Right cardiac atrium (tissue), 5 donors: ENCODE data around the gene SPATA25. TPM values are rescaled to one million over a fixed set of nuclear protein-coding genes. Genes with fewer than 3 reads are reported as not detected.
A peak's percentile ranks its signal among the peaks of the same experiment; 100 is the strongest.

Source experiments
- ATAC-seq, 2 donors: fragments of 200-7000 bp; cut with Tn5 transposase; one replicate each; pipeline versions ENCODE4 v1.8.0 to v1.9.1; 2020; ENCODE audit warnings: moderate library complexity in 2 of 2, mild to moderate bottlenecking in 1 of 2
- DNase-seq, 3 donors: peaks; one replicate each; pipeline ENCODE4 v3.0.0-alpha.2; 2020
- H3K27ac ChIP-seq: one replicate; pipeline ENCODE4 v1.5.1; 2013; ENCODE audit warnings: mild to moderate bottlenecking, low read length, control low read depth, moderate library complexity
- H3K27me3 ChIP-seq: one replicate; pipeline ENCODE4 v1.6.1; 2013; ENCODE audit not compliant: control insufficient read depth, insufficient read depth
- H3K4me1 ChIP-seq: one replicate; pipeline ENCODE4 v1.6.1; 2013; ENCODE audit warnings: low read length; ENCODE audit not compliant: control insufficient read depth, insufficient read depth
- H3K4me3 ChIP-seq: one replicate; pipeline ENCODE4 v1.5.1; 2013; ENCODE audit warnings: low read length, control low read depth
- H3K9me3 ChIP-seq: one replicate; pipeline ENCODE4 v1.6.1; 2013; ENCODE audit warnings: low read length; ENCODE audit not compliant: control insufficient read depth
- WGBS: extraction: QIAGEN DNeasy Blood & Tissue Kit; methylation state at CpG from one replicate; pipeline ENCODE4 v1.1.7; 2013; 5-methylcytosine and 5-hydroxymethylcytosine counted together
- intact Hi-C, 4 donors: fragments of 100-400 bp; cut with DNase I; formaldehyde crosslinking; loops; one replicate each; pipeline versions ENCODE4 v1.11.0 to v1.14.0; 2022 to 2023
- polyA plus RNA-seq: library from polyadenylated mRNA; stranded (reverse); fragments of 200-250 nt; gene quantifications from one replicate; pipeline ENCODE4 v1.2.3, GENCODE V29; 2013
- total RNA-seq, 4 donors: library from RNA; stranded (reverse); fragmentation: NEBNext Ultra II Directional; extraction: Animal tissue kit (Norgen Biotek cat#: 25700); gene quantifications; one replicate each; pipeline ENCODE4 v1.2.1, GENCODE V29; 2021
- donor health status: healthy with polysubstance abuse.
- donor health status: DM: no; HTN: yes; CAD: no.
- donor health status: DM: no; HTN: no; CAD: no.
- donor health status: DM: no; HTN: yes; CAD: no; lungs with severe emphysema.
- donor health status: DM: yes; HTN: yes; CAD: no.

The SPATA25 gene
- total and polyA plus RNA-seq, 5 donors = 1.7 to 2.6 (median 1.9) TPM

DNA sequence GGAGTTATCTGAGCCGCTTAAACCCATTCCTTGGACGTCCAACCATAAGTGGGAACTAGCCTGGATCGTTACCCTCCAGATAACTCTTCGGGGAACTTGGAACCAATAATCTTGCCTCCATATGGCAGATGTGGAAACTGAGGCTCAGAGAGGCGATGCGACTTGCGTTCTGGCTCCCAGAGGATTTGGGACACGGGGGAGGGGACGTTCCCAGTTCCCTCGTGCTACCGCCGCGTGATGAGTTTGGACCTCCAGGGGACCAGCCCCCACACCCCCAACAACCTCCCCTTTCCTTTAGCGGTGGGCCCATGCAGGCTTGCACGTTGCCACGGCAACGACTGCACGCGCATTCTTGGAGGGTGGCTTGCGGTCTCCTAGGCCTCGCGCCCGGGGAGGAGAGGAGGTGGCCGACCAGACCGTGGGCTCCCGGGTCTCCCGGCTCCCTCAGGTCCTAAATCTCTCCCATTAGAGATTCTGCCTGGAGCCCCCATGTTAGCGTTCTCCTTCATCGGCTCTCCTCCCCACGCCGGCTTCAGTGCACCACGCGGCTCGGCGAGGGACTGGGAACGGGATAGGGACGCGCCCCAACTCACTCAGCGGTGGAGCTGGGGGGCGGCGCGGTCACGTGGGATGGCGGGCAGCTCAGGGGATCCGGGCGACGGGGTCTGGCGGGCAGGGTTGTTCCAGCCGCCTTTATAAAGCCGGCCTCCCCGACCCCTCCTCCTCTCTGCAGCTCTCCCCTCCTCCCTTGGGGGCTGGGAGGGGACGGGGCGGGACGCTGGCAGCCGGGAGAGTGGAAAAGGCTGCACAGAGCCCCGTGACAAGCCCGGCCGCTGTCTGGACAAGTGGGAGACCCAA, 24.3 kb upstream of the SPATA25 start, which contains the start of gene PLTP:
PLTP (minus strand) TSS at position 670 of the 858 bp plus-strand sequence. CDS start 703 bp downstream, outside the sequence.
- Histone ChIP-seq H3K27ac (peak within 1 kb of the TSS; percentile 39), H3K4me3 (peak within 1 kb of the TSS; percentile 15), H3K27me3 (no peaks in the 10 kb centered on the region), H3K9me3 (no peaks in the 10 kb centered on the region), H3K4me1 (peaks cover 4% of the 10 kb centered on the region)
- intact Hi-C loops = no loop called here
- WGBS = under 1% methylated on average over 58 of the region's 58 CpGs
- ATAC-seq (peak; percentile 74 to 77), DNase-seq (peak; percentile 86 to 94 (median 93))

DNA sequence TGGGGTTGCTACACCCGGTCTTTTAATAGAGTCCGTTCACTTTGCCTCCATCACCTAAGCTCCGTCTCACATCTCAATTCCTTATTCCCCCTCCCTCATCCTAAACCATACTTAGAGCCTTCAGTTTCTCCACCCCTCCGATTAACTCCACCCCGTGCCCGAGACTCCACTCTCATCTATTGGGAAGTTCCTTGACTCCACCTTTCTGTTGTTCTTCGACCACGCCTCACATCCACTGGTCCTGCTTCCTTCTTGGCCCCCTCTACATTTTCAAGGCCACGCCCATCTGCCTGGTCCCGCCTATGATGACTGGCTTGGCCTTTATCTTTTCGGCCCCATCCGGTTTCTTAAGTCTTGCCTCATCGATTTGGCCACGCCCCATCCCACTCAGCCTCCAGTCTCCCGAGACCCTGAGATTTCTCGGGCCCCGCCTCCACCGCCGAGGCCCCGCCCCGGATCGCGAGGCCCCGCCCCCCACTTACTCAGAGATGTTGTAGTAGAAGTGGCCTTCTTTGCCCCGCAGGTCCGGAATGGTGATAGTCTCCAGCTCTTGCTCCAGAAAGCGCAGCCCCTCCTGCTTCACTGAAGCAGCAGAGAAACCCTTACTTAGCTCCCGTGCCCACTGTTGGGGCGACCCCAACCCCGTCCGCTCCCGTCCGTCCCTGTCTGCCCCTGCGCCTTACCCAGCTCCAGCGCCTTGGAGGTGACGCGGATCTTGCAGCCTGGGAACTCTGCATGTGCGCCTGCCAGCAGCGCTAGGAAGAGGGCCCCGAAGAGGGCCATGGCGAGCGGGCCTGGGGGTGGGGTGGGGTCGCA, 23.5 kb upstream of the SPATA25 start:
- peak overlapping the region; percentile 39 for H3K27ac ChIP-seq
- H3K9me3 ChIP-seq = no peaks in the 10 kb centered on the region
- peak overlapping the region; percentile 15 for H3K4me3 ChIP-seq
- H3K27me3 ChIP-seq = no peaks in the 10 kb centered on the region
- DNase-seq = peak; percentile 98 to 99 (median 98)
- 3% methylated on average over 43 of the region's 43 CpGs for WGBS
- intact Hi-C loops = no loop called here
- peak; percentile 91 to 92 for ATAC-seq
- H3K4me1 ChIP-seq = peaks cover 4% of the 10 kb centered on the region

DNA sequence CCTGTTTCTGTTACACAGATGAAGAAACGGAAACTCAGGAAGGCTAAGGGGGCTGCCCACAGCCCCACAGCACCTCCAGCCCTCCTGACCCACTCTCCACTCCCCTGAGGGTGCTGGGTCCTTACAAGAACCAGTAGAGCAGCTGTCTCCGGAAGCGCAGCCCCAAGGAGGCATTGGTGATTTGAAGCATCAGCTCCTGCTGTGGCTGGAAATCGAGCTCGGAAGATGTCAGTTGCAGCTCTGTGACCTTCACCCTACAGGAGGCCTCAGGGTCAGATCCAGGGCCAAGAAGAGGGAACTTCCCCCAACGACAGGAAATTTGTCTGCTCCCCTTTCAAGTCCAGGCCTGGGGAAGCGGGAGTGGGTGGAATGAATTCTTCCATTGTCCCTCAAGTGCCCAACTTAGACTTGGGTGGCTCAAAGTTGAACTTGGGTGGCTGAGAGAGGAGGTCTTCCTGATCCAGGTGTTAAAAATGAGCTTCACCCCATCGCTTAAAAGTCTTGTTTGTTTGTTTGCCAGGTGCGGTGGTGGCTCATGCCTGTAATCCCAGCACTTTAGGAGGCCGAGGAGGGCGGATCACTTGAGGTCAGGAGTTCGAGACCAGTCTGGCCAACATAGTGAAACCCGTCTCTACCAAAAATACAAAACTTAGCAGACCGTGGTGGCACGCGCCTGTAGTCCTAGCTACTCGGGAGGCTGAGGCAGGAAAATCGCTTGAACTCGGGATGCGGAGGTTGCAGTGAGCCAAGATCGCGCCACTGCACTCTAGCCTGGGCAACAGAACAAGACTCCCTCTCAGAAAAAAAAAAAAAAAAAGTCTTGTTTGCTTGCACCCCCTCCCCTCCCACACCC, 22.6 kb upstream of the SPATA25 start:
- intact Hi-C loops = no loop called here
- Histone ChIP-seq H3K27ac (no peak overlapping the region), H3K9me3 (no peaks in the 10 kb centered on the region), H3K27me3 (no peaks in the 10 kb centered on the region), H3K4me3 (no peak overlapping the region), H3K4me1 (peaks cover 4% of the 10 kb centered on the region)
- ATAC-seq (no peak), DNase-seq (peak in 2 of 3 donors; percentile 24 to 62)
- 75% methylated on average over 22 of the region's 22 CpGs for WGBS

DNA sequence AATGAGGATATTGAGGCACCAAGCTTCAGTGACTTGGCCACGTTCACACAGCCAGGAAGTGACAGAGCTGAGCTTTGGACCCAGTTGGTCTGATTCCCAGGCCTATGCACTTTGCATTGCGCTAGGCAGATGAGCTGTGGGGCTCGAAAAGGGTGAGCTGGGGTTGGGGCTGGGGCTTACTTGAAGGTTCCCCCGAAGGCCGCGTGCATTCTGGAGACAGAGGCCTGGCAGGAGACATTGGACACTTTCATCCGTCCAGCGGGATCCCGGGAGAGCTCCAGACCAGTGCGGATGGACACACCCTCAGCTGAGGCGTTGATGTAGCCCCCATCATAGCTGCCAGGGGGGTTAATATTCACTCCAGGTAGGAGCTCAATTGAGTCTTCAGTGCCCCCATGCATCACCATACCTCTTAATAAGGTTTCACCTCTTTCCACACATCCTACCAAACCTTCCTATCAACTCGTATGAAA, 21.9 kb upstream of the SPATA25 start:
- no peak overlapping the region for H3K4me3 ChIP-seq
- WGBS = 87% methylated on average over 12 of the region's 12 CpGs

DNA sequence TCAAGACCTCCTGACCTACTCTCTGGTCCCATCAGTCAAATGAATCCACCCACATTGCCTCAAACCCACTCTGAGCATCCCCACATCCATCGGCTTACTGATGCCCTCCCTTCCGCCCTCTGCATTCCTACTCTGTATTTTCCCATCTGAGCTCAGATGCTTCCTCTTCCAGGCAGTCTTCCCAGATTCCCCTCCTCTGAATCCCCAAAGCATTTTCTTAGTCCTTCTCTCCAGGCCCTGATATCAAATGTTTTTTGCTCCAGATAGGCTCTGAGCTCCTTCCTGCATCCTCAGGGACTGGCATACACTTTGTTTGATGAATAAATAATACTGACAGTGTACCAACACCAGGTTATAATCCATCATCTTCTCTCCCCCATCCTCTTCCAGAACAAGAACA, 20.7 kb upstream of the SPATA25 start:
- no peak overlapping the region for H3K27ac ChIP-seq
- H3K27me3 ChIP-seq = no peaks in the 10 kb centered on the region
- no peak for ATAC-seq
- intact Hi-C loops = no loop called here
- H3K9me3 ChIP-seq = no peaks in the 10 kb centered on the region
- peaks cover 4% of the 10 kb centered on the region for H3K4me1 ChIP-seq
- DNase-seq = no peak
- 91% methylated on average over 2 of the region's 2 CpGs for WGBS
- H3K4me3 ChIP-seq = no peak overlapping the region

More for the DNA sequence above, 21.9 kb upstream of the SPATA25 start:
- intact Hi-C loops = no loop called here
- Histone ChIP-seq H3K27ac (no peak overlapping the region), H3K9me3 (no peaks in the 10 kb centered on the region), H3K27me3 (no peaks in the 10 kb centered on the region), H3K4me1 (peaks cover 4% of the 10 kb centered on the region)
- DNase-seq = peak in 1 of 3 donors; percentile 49
- ATAC-seq = no peak

DNA sequence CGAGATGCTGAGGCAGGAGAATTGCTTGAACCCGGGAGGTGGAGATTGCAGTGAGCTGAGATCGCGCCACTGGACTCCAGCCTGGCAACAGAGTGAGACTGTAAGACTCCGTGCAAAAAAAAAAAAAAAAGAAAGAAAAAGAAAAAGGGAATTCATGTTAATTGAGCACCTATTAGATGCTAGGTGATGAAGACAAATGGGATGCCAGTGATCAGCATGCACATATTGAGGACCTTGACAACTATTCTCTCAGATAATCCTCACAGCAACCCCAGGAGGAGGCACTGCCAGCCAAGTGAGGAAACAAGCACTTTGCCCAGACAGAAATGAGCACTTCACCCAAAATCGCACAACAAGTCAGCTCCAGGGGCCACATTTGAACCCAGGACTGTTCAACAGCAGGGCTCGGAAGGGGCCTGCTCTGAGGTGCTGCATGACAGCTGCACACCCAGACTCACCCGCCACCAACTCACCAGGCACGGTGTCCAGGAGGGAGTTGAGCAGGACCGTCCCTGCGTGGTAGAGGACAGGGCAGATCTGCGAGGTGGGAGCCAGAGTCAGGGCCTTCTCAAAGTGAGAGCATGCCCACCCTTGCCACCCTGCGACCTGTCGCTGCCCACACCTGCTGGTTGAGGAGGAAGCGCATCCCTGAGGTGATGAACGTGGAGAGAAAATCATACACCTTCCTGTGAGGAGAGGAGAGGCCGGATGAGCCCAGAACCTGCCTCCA, 20.0 kb upstream of the SPATA25 start:
- H3K4me3 ChIP-seq = no peak overlapping the region
- no peaks in the 10 kb centered on the region for H3K27me3 ChIP-seq
- no peak overlapping the region for H3K27ac ChIP-seq
- 94% methylated on average over 17 of the region's 17 CpGs for WGBS
- ATAC-seq (no peak), DNase-seq (no peak)
- no peaks in the 10 kb centered on the region for H3K9me3 ChIP-seq
- peaks cover 2% of the 10 kb centered on the region for H3K4me1 ChIP-seq
- intact Hi-C loops = no loop called here

DNA sequence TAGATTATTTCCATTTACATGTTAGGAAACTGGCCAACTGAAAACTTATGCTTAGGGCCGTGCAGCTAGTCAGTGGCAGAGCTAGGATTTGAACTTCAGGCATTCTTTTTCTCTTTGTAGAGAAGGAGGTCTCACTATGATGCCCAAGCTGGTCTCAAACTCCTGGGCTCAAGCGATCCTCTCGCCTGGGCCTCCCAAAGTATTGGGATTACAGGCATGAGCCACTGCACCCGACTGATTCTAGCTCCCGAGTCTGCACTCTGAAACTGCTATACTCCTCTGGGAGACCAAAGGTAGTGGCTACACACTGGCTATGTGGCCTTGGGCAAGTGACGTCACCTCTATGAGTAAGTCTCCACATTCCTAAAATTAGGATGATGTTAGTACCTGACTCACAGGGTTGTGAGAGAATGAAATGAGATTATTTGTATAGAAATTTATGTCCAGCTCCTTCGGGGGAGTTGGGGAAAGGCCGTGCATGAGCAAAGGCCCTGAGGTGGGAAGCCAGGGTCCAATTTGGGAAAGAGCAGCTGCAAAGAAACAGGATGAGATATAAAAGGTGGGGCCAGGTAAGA, 18.2 kb upstream of the SPATA25 start:
- 87% methylated on average over 8 of the region's 8 CpGs for WGBS
- ATAC-seq = no peak
- DNase-seq = peak in 1 of 3 donors; percentile 4
- intact Hi-C loops = no loop called here
- H3K4me3 ChIP-seq = no peak overlapping the region
- H3K9me3 ChIP-seq = no peaks in the 10 kb centered on the region
- no peaks in the 10 kb centered on the region for H3K4me1 ChIP-seq
- no peak overlapping the region for H3K27ac ChIP-seq
- H3K27me3 ChIP-seq = no peaks in the 10 kb centered on the region

DNA sequence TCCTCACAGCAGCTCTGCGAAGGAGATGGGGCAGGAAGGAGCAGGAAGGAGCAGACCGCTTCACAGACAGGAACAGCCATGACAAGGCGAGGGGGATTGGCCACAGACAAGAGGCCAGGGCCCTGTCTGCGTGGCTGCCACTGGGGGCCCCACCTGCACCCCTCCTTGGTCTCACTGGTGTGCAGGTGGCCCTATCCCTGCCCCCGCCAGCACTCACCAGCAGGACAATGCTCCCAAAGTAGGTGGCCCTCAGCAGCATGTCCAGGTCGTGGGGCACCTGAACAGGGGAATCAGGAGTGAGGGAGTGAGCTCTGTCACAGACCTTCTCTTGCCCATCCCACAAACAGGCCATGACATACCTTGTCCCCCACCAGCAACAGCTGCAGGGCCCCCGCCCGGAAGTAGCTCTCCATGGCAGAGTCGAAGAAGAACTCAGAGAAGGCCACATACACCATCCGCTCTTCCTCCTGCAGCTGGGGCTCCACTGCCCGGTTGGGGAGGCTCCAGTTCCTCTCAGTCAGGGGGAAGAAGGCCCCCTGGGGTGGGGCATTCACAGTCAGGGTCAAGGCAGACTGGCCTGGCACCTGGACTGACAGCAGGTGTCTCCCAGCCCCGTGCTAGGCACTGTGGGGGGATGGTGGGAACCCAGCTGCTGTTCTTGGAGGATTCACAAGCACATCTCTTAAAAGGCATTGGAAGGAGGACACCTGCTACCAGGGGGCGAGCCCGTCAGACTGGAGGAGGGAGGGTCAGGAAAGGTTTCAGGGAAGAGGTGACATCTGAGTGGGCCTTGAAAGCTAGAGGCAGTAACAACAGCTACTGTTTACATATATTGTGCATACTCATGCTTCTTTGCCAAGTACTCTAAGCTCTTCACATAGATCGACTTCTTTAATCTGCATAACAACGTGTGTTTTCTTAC, 17.4 kb upstream of the SPATA25 start:
- Histone ChIP-seq H3K9me3 (no peaks in the 10 kb centered on the region), H3K27ac (no peak overlapping the region), H3K27me3 (no peaks in the 10 kb centered on the region), H3K4me1 (no peaks in the 10 kb centered on the region), H3K4me3 (no peak overlapping the region)
- DNase-seq (peak in 1 of 3 donors; percentile 22), ATAC-seq (no peak)
- 83% methylated on average over 16 of the region's 16 CpGs for WGBS
- intact Hi-C loops = no loop called here

DNA sequence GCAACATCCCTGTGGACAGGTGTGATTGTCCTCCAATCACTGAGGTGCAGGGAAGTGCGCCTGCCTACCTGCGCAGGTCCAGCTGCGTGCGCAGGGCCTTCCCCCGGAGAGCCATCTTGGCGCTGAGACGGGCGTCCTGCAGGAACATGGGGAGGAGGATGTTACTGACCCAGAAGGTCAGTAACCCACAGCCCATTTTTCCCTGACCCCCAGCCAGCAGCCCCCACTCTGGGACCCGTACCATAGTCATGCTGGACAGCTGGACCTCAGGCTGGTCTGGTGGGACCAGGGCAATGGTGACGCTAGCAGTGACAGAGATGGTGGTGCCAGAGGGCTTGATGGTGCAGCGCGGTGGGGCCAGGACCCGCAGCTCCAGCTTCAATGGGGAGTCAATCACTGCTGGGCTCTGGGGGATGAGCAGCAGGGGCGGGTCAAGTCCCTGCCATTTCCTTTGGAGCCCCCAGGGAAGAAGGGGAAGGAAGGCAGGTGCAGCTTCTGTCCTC, 14.8 kb upstream of the SPATA25 start:
- Histone ChIP-seq H3K27ac (no peak overlapping the region), H3K4me1 (no peaks in the 10 kb centered on the region), H3K4me3 (no peak overlapping the region), H3K27me3 (no peaks in the 10 kb centered on the region), H3K9me3 (no peaks in the 10 kb centered on the region)
- WGBS = 92% methylated on average over 14 of the region's 14 CpGs
- intact Hi-C loops = no loop called here
- ATAC-seq (no peak), DNase-seq (peak in 1 of 3 donors; percentile 35)
